ENCODE results near the gene LDAF1.
A peak's percentile ranks its signal among the peaks of the same experiment; 100 is the strongest.
"Not testable (repeated sequence)": the region's sequence is repeated elsewhere in the genome, so short reads cannot be mapped to it uniquely, and the experiment has no call there.

Gene LDAF1

GRCh38 chr16:21194771-21195301, 36.4 kb downstream of the LDAF1 start:
- peak; percentile 19 for DNase-seq (ENCODE audit: low spot score)
- no peak for TF ChIP-seq CTCF (IDR thresholded peaks at IDR 0.05; ENCODE audit: borderline replicate concordance, control extremely low read depth, extremely low read depth, insufficient read depth, missing control alignments)
- in situ Hi-C loops (cut with MboI; ENCODE audit: low sequenced_read_pairs, unreplicated experiment), result loop anchor here (25.0 kb wide), 1 partner anchor 1142 kb away; no protein-coding TSS in a partner anchor

DNA sequence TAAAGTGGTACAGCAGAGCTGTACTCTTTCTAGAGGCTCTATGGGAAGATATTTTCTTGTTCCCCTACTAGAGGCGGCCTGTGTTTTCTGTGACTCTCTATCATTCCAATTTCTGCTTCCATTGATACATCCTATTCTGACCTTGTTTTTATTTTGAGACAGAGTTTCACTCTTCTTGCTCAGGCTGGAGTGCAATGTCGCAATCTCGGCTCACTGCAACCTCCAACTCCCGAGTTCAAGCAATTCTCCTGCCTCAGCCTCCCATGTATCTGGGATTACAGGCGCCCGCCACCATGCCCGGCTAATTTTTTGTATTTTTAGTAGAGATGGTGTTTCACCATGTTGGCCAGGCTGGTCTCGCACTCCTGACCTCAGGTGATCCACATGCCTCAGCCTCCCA, 36.9 kb downstream of the LDAF1 start:
- in situ Hi-C loops (cut with MboI; ENCODE audit: low sequenced_read_pairs, unreplicated experiment), result loop anchor here (25.0 kb wide), 1 partner anchor 1142 kb away; no protein-coding TSS in a partner anchor
- not testable (repeated sequence) for DNase-seq (ENCODE audit: low spot score)

DNA sequence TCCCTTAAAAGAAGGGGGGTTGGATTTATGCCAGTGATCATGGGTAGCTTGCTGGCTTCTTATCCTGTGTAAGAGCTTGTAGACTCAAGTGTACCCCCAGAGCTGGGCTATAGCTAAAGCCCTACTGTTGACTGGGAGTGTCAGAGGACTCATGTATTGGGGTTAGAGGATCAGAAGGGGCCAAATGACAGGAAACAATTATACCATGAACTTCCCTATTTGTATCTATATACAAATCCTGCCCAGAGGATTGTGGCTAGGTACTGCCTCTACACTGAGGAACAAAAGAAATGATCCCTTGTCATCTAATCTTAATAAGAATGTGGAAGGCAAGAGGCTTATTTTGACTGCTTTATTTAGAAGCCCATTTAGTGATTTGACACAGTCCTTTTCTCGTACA, 38.6 kb downstream of the LDAF1 start:
- in situ Hi-C loops (cut with MboI; ENCODE audit: low sequenced_read_pairs, unreplicated experiment), result loop anchor here (25.0 kb wide), 1 partner anchor 1140 kb away; no protein-coding TSS in a partner anchor
- TF ChIP-seq CTCF (IDR thresholded peaks at IDR 0.05; ENCODE audit: borderline replicate concordance, control extremely low read depth, extremely low read depth, insufficient read depth, missing control alignments), result no peak

DNA sequence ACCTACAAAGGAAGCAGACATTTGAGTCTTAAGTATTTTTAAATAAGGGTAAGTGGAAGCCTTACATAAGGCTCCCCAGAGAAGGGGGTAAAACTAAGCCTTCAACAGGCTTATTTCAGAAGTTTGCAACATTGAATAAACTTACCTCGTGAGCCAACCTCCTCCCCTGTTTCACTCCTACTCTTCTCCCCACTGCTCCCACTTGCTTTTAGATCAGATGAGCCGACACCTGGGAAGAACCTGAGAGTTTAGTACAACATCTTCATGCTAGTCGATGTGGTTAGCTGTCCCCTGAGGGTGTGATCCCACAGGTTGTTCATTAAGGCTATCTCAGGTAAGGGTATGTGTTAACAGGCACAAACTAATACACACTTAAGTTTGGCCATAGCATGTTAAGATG, 39.1 kb downstream of the LDAF1 start:
- in situ Hi-C loops (cut with MboI; ENCODE audit: low sequenced_read_pairs, unreplicated experiment), result loop anchor here (25.0 kb wide), 1 partner anchor 1140 kb away; no protein-coding TSS in a partner anchor
- no peak for TF ChIP-seq CTCF (IDR thresholded peaks at IDR 0.05; ENCODE audit: borderline replicate concordance, control extremely low read depth, extremely low read depth, insufficient read depth, missing control alignments)
- no peak for DNase-seq (ENCODE audit: low spot score)

More for the DNA sequence above, 38.6 kb downstream of the LDAF1 start:
- no peak for DNase-seq (ENCODE audit: low spot score)

DNA sequence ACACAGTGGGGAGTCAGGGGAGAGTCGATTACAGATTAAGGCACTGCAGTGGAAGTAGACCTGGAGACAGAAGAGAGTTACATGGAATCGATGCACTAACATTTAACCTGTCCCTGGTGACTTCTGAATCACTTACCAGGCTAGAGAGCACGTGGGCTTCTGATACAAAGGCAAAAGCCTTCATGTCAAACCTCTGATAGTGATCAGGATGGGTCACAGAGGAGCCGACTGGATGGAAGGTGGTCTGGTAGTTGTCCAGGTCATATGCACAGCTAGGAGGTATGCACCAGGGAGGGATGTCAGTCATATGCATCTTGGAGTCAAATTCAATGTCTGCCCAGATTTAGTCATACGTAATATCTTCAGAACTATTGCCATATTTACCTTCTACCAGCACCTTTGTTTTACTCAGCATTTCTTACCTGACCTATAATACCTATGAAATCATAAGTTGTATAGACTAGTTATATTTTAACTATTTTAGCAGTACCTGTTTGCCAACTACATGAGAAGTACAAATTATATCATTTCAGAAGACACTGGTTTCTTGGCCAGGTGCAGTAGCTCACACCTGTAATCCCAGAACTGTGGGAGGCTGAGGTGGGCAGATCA, 41.2 kb downstream of the LDAF1 start:
- TF ChIP-seq CTCF (IDR thresholded peaks at IDR 0.05; ENCODE audit: borderline replicate concordance, control extremely low read depth, extremely low read depth, insufficient read depth, missing control alignments), result no peak
- no peak for DNase-seq (ENCODE audit: low spot score)
- in situ Hi-C loops (cut with MboI; ENCODE audit: low sequenced_read_pairs, unreplicated experiment), result loop anchor here (25.0 kb wide), 1 partner anchor 1138 kb away; no protein-coding TSS in a partner anchor

- TF ChIP-seq CTCF (IDR thresholded peaks at IDR 0.05; ENCODE audit: borderline replicate concordance, control extremely low read depth, extremely low read depth, insufficient read depth, missing control alignments), result no peak
- in situ Hi-C loops (cut with MboI; ENCODE audit: low sequenced_read_pairs, unreplicated experiment), result no loop called here
- no peak for DNase-seq (ENCODE audit: low spot score)
Measured at GRCh38 chr16:21203155-21203797, 44.8 kb downstream of the LDAF1 start.

DNA sequence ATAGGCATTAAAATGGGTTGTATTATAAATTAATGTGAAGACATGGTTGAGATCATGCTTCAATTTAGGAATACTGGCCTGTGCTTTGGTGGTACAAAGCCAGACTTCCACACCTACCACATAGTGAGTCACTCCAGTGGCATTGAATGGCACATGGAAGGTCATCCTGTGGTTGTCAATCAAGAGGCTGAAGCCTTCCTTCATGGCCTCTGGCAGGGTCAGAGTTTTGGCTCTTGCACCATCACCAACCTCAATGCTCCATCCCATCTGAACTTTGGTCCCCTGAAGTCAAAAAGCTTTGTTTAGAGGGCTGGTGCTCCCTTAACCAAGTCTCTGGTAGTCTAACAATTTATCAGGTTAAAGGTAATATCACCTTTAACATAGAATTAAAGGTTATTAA, 46.8 kb downstream of the LDAF1 start:
- TF ChIP-seq CTCF (IDR thresholded peaks at IDR 0.05; ENCODE audit: borderline replicate concordance, control extremely low read depth, extremely low read depth, insufficient read depth, missing control alignments), result no peak
- DNase-seq (ENCODE audit: low spot score), result no peak
- in situ Hi-C loops (cut with MboI; ENCODE audit: low sequenced_read_pairs, unreplicated experiment), result no loop called here
